IPS-20b (cell line): ENCODE measurements around the gene BBLN.
A peak's percentile ranks its signal among the peaks of the same experiment; 100 is the strongest.

Experiments
- H3K27ac ChIP-seq: one replicate; pipeline ENCODE4 v1.5.1; 2013; ENCODE audit warnings: low read length
- H3K27me3 ChIP-seq: 2 replicates; pipeline ENCODE4 v1.6.1; 2013; ENCODE audit warnings: mild to moderate bottlenecking, low read length, inconsistent platforms; ENCODE audit not compliant: insufficient read depth
- H3K36me3 ChIP-seq: 2 replicates; pipeline ENCODE4 v1.6.1; 2013; ENCODE audit warnings: low read depth, mild to moderate bottlenecking, inconsistent platforms, low read length, moderate library complexity; ENCODE audit not compliant: insufficient read depth
- H3K4me1 ChIP-seq: 2 replicates; pipeline ENCODE4 v1.6.1; 2013; ENCODE audit warnings: mild to moderate bottlenecking, control low read depth, inconsistent platforms, low read length, moderate library complexity; ENCODE audit not compliant: insufficient read depth
- H3K4me3 ChIP-seq: 2 replicates; pipeline ENCODE4 v1.5.1; 2013; ENCODE audit warnings: mild to moderate bottlenecking, low read length, inconsistent platforms
- H3K9ac ChIP-seq: 2 replicates; pipeline ENCODE4 v1.6.1; 2013; ENCODE audit warnings: low read depth, mild to moderate bottlenecking, inconsistent platforms, low read length, moderate library complexity
- H3K9me3 ChIP-seq: 2 replicates; pipeline ENCODE4 v1.6.1; 2013; ENCODE audit warnings: mild to moderate bottlenecking, low read depth, low read length, inconsistent platforms; ENCODE audit not compliant: insufficient read depth

Gene BBLN

DNA sequence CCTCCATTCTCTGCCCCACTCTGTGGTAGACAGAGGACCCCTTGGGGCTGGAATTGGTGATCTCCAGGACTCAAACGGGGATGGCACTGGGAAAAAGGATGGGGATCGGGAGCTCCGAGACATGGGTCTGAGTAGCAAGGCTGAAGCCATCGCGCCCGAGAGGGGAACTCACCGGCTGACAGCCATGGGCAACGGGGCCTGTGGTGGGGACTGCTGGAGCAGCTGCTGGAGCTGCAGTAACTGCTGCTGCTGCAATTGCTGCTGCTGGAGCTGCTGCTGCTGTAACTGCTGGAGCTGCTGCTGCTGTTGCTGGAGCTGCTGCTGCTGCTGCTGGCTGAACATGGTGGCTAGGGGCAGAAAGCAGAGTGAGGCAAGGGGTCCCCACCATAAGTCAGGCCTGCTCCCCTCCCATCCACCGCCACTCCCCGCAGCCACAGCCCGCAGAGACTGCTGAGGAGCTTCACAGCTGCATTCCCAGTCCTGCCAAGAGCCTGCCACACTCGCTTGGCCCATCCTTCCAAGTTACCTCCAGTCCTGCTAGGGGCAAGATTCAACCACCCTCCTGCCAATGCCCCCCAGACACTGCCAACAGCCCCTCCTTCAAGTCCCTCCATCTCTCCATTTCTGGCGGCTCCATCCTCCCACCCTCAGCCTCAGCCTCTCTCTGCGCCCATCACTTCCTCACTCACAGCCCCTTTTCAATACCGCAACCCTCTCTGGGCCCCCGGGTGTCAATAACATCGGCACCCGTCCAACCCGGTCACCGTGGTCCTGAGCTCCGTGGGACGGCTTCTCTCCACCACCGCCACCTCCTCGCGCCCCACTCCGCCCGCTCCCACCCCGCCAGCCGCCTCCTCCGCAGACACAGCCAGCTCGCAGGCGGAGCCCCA lies 30.7 kb downstream of the BBLN start:
- peak overlapping the region; percentile 83; the same call in 1 of the 2 replicates for H3K9ac ChIP-seq
- no peak overlapping the region for H3K27ac ChIP-seq
- H3K9me3 ChIP-seq: no peaks in the 10 kb centered on the region
- no peaks in the 10 kb centered on the region; the same call in 1 of the 2 replicates for H3K4me1 ChIP-seq
- H3K27me3 ChIP-seq: peaks cover 5% of the 10 kb centered on the region; the same call in 1 of the 2 replicates
- H3K4me3 ChIP-seq: peak overlapping the region; percentile 88
- H3K36me3 ChIP-seq: peaks cover 21% of the 10 kb centered on the region; the same call in 1 of the 2 replicates

DNA sequence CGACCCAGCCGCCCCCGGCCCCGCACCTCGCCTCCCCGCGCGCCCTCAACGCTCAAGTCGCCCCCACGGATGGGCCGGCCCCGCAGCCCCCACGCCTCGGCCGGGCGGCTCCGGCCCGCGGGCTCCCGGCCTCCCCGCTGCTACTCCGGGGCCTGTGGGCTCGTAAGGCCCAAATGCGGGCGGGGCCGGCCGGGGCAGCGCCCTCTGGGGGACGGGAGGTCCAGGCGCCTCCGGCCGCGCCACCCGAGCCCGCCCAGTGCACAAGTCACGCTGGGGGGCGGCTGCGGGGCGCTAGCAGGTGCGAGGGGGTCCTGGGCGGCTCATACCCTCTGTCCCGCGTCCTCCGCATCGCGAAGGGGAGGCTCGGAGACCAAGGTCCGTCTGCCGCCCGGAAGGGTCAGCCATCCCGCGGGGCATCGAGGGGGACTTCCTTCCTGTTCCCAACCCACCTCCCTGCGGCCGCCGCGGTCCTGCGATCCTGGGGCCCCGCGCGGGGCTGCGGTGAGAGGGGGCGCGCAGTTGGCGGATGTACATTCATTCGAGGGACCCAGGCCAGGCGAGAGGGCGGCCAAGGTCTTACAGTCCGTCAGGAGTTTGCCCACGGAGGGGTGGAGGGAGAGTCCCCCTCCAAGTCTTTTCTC lies 31.5 kb downstream of the BBLN start, which contains the start of gene CIZ1:
Gene CIZ1 (minus strand): TSS at position 167 of the 641 bp plus-strand sequence. CDS start 715 bp downstream, outside the sequence.
- H3K9me3 ChIP-seq: no peaks in the 10 kb centered on the region

DNA sequence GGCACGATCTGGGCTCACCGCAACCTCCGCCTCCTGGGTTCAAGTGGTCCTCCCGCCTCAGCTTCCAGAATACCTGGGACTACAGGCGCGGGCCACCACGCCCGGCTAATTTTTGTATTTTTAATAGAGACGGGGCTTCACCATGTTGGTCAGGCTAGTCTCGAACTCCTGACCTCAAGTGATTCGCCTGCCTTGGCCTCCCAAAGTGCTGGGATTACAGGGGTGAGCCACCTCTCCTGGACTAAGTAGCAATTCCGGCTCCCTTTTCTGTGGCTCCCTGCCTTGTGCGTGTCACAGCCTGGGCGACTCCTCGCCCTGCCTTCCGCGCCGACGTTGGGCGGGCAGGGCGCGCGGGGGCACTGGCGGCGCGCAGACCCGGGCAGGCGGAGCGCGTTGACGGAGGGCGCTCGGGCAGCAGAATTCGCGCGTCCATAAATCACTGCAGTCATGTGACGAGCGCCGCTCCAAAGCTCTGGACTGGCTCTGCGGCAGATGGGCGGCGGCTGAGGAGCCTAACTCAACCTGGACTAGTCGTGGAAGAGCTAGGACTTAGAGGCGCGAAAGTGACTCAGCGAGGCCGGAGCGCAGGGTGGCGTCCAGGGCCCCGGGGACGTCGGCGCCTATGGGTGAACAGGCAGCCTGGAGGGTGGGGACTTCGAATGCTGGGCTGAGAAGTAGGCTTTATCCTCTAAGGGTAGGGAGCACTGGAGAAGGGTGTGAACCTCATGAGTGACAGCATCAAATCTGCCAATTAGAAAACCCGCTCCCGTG lies 32.7 kb downstream of the BBLN start:
- Histone ChIP-seq H3K9ac (no peak overlapping the region; the same call in 1 of the 2 replicates), H3K4me3 (peak overlapping the region; percentile 46; the same call in 1 of the 2 replicates), H3K4me1 (no peaks in the 10 kb centered on the region; the same call in 1 of the 2 replicates), H3K9me3 (no peaks in the 10 kb centered on the region), H3K27me3 (peaks cover 5% of the 10 kb centered on the region; the same call in 1 of the 2 replicates), H3K27ac (no peak overlapping the region), H3K36me3 (peaks cover 16% of the 10 kb centered on the region; the same call in 1 of the 2 replicates)

More for the DNA sequence above, 31.5 kb downstream of the BBLN start, which contains the start of gene CIZ1:
- Histone ChIP-seq H3K36me3 (peaks cover 21% of the 10 kb centered on the region; the same call in 1 of the 2 replicates), H3K27me3 (peaks cover 5% of the 10 kb centered on the region; the same call in 1 of the 2 replicates), H3K9ac (peak within 1 kb of the TSS; percentile 83; the same call in 1 of the 2 replicates), H3K4me1 (no peaks in the 10 kb centered on the region; the same call in 1 of the 2 replicates), H3K27ac (no peak within 1 kb of the TSS), H3K4me3 (peak within 1 kb of the TSS; percentile 88)

DNA sequence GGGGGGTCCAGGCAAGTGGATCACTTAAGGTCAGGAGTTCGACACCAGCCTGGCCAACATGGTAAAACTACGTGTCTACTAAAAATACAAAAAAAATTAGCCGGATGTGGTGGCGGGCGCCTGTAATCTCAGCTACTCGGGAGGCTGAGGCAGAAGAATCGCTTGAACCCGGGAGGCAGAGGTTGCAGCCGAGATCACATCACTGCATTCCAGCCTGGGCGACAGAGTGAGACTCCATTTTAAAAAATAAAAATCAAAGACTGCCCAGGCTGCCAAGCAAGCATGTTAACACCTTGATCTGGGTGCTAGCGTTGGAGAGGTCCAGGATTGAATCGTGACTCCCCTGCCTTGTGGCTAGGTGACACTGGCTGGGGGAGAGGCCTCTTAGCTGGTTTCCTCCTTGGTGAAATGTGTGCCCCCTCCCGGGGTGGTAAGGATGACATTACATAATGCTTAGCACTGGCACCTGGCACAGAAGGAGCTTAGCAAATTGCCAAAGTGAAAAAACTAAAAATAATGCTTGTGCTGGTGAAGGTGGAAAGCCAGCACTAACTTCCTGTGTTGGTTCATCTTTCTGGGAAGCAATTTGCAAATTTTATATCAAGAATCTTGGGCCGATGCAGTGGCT lies 33.5 kb downstream of the BBLN start:
- Histone ChIP-seq H3K4me3 (no peak overlapping the region), H3K27me3 (peaks cover 5% of the 10 kb centered on the region; the same call in 1 of the 2 replicates), H3K9ac (no peak overlapping the region), H3K4me1 (no peaks in the 10 kb centered on the region; the same call in 1 of the 2 replicates), H3K27ac (no peak overlapping the region), H3K9me3 (no peaks in the 10 kb centered on the region), H3K36me3 (peaks cover 9% of the 10 kb centered on the region; the same call in 1 of the 2 replicates)

DNA sequence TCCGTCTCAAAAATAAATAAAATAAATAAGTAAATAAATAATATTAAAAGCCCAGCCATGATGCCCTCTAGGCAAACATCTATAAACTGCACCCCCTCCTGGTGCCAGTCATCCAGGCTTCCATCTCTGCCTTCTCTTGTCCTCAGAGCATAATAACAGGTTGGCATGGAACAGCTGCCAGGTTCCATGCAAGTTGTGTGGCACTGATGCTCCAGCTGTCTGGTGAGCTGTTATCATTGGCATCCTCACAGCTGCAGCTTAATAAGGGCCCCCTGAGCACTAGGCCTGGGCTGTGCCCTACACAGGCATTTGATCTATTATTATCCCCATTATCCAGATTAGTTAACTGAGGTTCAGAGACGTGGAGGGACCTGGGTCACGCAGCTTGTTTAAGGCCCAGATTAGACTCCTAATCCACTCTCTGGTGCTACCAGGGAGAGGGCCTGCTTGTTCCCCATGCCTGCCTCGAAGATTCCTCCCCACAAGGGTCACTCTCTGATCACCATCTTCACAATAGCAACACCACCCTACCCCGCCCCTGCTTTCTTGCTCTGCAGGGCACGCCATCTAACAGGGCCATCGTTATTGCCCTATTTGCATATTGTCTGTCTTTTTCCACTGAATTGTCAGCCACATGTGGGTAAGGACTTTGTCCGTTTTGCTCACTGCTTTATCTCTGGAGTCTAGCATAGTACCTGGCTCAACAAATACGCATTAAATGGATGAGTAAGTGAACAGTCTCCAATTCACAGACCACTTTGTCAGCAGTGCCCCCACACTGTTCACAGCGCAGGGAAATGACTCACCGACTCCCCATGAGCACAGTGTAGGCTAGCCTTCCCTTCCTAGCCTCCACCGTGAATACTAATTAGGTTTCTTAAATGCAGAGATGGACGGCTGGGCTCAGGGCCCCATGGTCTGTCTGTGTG lies 41.6 kb downstream of the BBLN start:
- H3K9ac ChIP-seq: no peak overlapping the region
- H3K4me3 ChIP-seq: no peak overlapping the region
- H3K27me3 ChIP-seq: no peaks in the 10 kb centered on the region; the same call in 1 of the 2 replicates
- no peak overlapping the region for H3K27ac ChIP-seq
- no peaks in the 10 kb centered on the region for H3K9me3 ChIP-seq
- no peaks in the 10 kb centered on the region for H3K36me3 ChIP-seq
- H3K4me1 ChIP-seq: peaks cover 9% of the 10 kb centered on the region

DNA sequence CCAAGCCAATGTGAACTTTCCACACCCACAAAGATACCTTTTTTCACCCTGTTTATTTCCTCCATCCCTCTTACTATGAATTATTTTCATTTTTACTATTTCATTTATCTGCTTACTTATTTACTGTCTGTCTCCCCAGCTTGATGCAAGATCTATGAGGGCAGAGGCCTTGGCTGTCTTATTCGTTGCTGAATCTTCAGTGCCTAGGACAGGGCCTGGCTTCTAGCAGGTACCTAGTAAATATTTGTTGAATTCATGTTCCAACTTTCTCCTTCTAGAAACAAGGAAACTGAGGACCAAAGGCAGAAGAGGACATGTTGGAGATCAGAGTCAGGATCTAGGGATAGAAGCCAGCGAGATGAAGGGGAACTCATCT lies 42.6 kb downstream of the BBLN start:
- H3K9ac ChIP-seq: no peak overlapping the region
- no peak overlapping the region for H3K27ac ChIP-seq
- peak overlapping the region; percentile 88; the same call in 1 of the 2 replicates for H3K4me3 ChIP-seq
- no peaks in the 10 kb centered on the region for H3K36me3 ChIP-seq
- peaks cover 9% of the 10 kb centered on the region for H3K4me1 ChIP-seq
- no peaks in the 10 kb centered on the region for H3K9me3 ChIP-seq
- H3K27me3 ChIP-seq: no peaks in the 10 kb centered on the region; the same call in 1 of the 2 replicates

DNA sequence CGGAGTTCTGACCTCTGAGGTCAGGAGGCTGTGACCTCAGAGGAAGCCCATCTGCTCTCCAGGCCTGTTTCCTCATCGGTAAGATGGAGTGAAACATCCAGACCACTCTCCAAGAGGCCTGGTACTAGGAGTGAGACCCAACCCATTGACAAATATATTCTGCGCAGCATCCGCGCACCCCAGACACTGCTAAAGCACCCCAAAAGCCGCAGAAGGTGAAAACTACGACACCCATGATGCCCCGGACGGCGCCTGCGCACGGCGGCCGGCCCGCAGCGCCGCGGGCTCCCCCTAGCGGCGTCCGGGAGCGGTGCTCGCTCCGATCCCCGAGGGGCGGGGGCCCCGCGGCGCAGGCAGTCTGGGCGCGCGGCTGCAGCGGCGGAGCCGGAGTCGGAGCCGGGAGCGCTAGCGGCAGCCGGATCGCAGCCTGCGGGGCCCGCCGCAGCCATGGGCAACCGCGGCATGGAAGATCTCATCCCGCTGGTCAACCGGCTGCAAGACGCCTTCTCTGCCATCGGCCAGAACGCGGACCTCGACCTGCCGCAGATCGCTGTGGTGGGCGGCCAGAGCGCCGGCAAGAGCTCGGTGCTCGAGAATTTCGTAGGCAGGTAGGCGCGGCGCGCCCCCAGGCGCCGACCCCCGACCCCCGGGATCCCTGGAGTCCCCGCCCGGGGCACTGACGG lies 43.1 kb downstream of the BBLN start, which contains the start of gene DNM1:
Gene DNM1 (plus strand): TSS at position 356 of the 683 bp plus-strand sequence. CDS start 92 bp downstream, at position 448.
- Histone ChIP-seq H3K27me3 (no peaks in the 10 kb centered on the region; the same call in 1 of the 2 replicates), H3K27ac (no peak within 1 kb of the TSS), H3K36me3 (peaks cover under 1% of the 10 kb centered on the region; the same call in 1 of the 2 replicates), H3K4me1 (peaks cover 9% of the 10 kb centered on the region), H3K4me3 (peak within 1 kb of the TSS; percentile 88), H3K9ac (peak within 1 kb of the TSS; percentile 91), H3K9me3 (no peaks in the 10 kb centered on the region)

DNA sequence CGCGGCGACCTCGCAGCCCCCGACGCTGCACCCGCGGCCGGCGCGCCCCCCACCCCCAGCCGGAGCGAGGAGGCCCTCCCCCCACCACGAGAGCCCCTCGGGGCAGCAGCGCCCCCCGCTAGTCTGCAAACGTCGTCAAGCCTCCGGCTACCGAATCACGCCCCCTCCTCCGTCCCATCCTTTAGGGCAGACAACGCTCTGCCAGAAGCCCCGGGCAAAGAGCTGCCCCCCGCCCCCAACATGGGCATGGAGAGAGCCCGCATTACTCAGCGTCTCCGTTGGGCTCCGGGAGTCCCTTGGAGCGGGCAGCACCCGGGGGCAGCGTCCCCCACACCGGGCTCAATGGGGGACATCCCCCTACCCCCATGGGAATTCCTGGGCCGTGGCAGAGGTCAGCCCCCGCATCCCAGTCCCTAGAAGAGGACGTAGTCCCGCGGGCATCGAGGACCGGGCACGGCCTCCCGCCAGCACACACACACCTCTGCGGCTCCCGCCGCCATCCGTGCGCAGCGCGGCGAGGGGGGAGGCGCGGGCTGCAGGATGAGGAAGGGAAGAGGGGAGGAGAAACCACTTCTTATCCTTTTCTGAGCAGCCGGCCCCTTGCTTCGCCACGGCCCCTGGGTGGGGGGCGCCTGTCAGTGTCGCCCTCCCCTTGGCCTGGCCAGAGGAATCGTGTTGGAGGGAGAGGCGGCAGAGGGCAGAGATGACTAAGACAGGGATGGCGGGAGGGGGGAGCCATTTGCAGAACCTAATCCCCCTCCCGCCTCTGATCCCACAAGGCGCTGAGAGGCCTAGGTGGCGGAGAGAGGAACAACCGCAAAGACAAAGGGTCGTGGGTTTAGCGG lies 43.9 kb downstream of the BBLN start:
- Histone ChIP-seq H3K27ac (no peak overlapping the region), H3K4me3 (peak overlapping the region; percentile 88), H3K36me3 (peaks cover 4% of the 10 kb centered on the region; the same call in 1 of the 2 replicates), H3K9ac (peak overlapping the region; percentile 91), H3K4me1 (peaks cover 9% of the 10 kb centered on the region), H3K27me3 (no peaks in the 10 kb centered on the region; the same call in 1 of the 2 replicates), H3K9me3 (no peaks in the 10 kb centered on the region)

DNA sequence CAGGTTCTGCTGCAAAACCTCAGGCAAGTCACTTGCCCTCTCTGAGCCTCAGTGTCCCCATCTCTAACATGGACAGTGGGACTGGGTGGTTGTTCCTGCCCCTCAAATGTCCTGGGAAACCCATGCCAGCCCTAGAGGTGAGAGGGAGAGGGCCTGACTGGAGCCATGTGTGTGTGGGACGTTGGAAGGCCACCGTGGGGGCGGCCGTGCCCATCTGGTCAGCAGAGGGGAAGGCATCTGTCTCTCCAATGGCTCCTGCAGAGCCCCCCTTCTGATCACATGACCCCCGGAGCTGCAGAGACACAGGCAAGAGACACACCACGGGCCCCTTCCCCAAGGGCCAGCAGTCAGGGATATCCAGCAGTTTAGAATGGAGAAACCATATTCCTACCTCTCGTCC lies 44.8 kb downstream of the BBLN start:
- Histone ChIP-seq H3K36me3 (peaks cover 4% of the 10 kb centered on the region; the same call in 1 of the 2 replicates), H3K27me3 (no peaks in the 10 kb centered on the region; the same call in 1 of the 2 replicates), H3K4me1 (peaks cover 9% of the 10 kb centered on the region), H3K27ac (no peak overlapping the region), H3K9ac (peak overlapping the region; percentile 91; the same call in 1 of the 2 replicates), H3K9me3 (no peaks in the 10 kb centered on the region), H3K4me3 (peak overlapping the region; percentile 88)
